Activated T-helper 1 cell treated with anti-CD3 and anti-CD28 coated beads, Interleukin-12 subunit alpha, Interleukin-12 subunit beta, Interleukin-2, Interleukin-4 antibody, amounts not matched to agents 30 ng/mL and 10 ng/mL and 1 ng/mL, durations not matched to agents 14 hours and 24 hours and 36 hours (primary cell): ENCODE data around the gene PHACTR4. TPM values are rescaled to one million over a fixed set of nuclear protein-coding genes. Genes with fewer than 3 reads are reported as not detected.
"Not testable (repeated sequence)": the region's sequence is repeated elsewhere in the genome, so short reads cannot be mapped to it uniquely, and the experiment has no call there.

Source experiments
- DNase-seq: peaks from one replicate; pipeline ENCODE4 v3.0.0; 2021; ENCODE audit warnings: low spot score
- H3K27ac Mint-ChIP-seq: one replicate; pipeline ENCODE4 v1.8.0; 2021; ENCODE audit warnings: mild to moderate bottlenecking, mixed read lengths
- H3K27me3 Mint-ChIP-seq: one replicate; pipeline ENCODE4 v1.8.0; 2022; ENCODE audit warnings: mild to moderate bottlenecking, moderate library complexity, mixed read lengths; ENCODE audit not compliant: insufficient read depth
- H3K36me3 Mint-ChIP-seq: one replicate; pipeline ENCODE4 v1.8.0; 2021; ENCODE audit warnings: low read depth, mixed read lengths
- H3K4me1 Mint-ChIP-seq: one replicate; pipeline ENCODE4 v1.8.0; 2021; ENCODE audit warnings: low read depth, mixed read lengths
- H3K4me3 Mint-ChIP-seq: one replicate; pipeline ENCODE4 v1.8.0; 2021; ENCODE audit warnings: mild to moderate bottlenecking, moderate library complexity, mixed read lengths
- H3K9me3 Mint-ChIP-seq: one replicate; pipeline ENCODE4 v1.8.0; 2021; ENCODE audit warnings: mixed read lengths
- intact Hi-C: fragments of 100-400 bp; cut with micrococcal nuclease; formaldehyde crosslinking; loops from one replicate; pipeline ENCODE4 v1.15.1; 2024
- total RNA-seq: library from RNA; stranded (reverse); gene quantifications from 2 replicates; pipeline ENCODE4 v1.2.3, GENCODE V29; 2022

The PHACTR4 gene
- total RNA-seq, 1 donor from 2014 or later = 28.9 TPM

DNA sequence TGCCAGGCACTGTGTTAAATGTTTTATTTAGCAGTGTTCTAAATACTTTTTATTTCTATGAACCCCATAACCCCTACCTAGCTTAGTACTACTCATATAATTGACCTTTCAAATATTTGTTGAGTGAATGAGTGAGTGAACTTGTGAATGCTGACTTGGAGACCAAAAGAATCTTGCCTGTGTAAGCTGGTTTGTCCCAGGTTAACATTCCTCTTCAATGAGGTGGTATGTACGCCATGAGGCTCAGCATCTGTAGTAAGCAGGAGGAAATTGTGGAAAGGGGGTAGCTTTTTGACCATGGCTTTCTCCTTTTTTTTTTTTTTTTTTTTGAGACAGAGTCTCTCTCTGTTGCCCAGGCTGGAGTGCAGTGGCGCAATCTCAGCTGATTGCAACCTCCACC lies 26.1 kb upstream of the PHACTR4 start:
- Mint-ChIP-seq H3K27ac (no peak overlapping the region), H3K4me3 (no peak overlapping the region), H3K36me3 (no peaks in the 10 kb centered on the region), H3K9me3 (no peaks in the 10 kb centered on the region), H3K4me1 (peaks cover 10% of the 10 kb centered on the region), H3K27me3 (no peaks in the 10 kb centered on the region)
- intact Hi-C loops = no loop called here
- no peak for DNase-seq

DNA sequence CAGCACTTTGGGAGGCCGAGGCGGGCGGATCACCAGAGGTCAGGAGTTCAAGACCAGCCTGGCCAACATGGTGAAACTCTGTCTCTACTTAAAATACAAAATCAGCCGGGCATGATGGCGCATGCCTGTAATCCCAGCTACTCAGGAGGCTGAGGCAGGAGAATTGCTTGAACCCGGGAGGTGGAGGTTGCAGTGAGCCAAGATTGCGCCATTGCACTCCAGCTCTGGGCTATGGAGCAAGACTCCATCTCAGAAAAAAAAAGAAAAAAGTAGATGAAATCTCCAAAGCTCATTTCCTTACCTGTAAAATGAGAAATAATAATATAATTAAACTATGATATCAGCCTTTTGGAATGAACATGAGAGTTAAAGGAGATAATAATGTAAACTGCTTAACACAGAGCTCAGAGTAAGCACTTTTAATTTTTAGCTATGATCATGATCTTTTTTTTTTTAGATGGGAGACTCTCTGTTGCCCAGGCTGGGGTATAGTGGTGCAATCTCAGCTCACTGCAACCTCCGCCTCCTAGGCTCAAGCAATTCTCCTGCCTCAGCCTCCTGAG lies 16.2 kb upstream of the PHACTR4 start:
- DNase-seq, intact Hi-C loops, H3K27me3 Mint-ChIP-seq, H3K4me1 Mint-ChIP-seq, H3K27ac Mint-ChIP-seq, H3K36me3 Mint-ChIP-seq, H3K9me3 Mint-ChIP-seq, H3K4me3 Mint-ChIP-seq: not testable (repeated sequence)

DNA sequence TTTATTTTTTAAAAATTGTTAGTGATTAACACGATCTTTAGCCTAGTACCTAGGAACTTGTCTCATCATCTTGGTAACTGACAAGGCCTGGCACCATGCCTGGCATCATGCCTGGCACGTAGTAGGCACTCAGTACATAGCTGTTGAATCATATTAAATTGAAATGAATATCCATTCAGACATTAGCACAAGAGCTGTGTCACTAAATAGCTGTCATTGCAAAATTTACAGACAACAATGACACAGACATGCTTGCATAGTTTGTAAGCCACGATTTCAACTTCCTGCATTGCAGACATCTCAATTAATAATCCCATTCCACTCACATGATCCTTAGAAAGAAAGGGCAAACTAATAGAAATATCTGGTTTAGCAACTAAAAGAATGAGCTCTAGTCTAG lies 15.4 kb upstream of the PHACTR4 start:
- Mint-ChIP-seq H3K9me3 (no peaks in the 10 kb centered on the region), H3K27ac (no peak overlapping the region), H3K36me3 (no peaks in the 10 kb centered on the region), H3K4me1 (no peaks in the 10 kb centered on the region), H3K4me3 (no peak overlapping the region), H3K27me3 (no peaks in the 10 kb centered on the region)
- intact Hi-C loops = no loop called here
- DNase-seq = no peak

DNA sequence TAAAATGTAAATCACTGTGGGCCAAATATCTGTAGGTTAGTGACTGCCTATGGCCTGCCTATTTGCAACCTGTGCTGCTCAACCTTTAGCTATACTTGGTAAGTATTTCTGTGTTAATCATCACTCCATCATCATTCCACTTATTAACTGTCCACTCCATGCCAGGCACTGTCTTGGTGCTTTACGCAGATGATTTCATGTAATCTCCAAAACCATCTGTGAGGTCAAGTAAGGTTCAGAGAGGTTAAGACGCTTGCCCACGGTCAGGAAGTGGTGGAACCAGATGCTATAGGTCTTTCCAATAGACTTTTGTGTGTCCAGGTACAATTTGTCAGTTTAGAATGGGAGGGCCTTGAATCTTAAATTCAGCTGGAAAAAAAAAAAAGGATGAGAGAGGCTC lies 10.8 kb upstream of the PHACTR4 start:
- no peaks in the 10 kb centered on the region for H3K4me1 Mint-ChIP-seq
- H3K9me3 Mint-ChIP-seq = no peaks in the 10 kb centered on the region
- H3K36me3 Mint-ChIP-seq = no peaks in the 10 kb centered on the region
- H3K27ac Mint-ChIP-seq = no peak overlapping the region
- DNase-seq = no peak
- intact Hi-C loops = loop anchor here (1.0 to 2.0 kb wide), 5 partner anchors 110 to 518 kb away; partner anchors contain the start of gene TRNAU1AP
- H3K27me3 Mint-ChIP-seq = peaks cover 3% of the 10 kb centered on the region
- no peak overlapping the region for H3K4me3 Mint-ChIP-seq

DNA sequence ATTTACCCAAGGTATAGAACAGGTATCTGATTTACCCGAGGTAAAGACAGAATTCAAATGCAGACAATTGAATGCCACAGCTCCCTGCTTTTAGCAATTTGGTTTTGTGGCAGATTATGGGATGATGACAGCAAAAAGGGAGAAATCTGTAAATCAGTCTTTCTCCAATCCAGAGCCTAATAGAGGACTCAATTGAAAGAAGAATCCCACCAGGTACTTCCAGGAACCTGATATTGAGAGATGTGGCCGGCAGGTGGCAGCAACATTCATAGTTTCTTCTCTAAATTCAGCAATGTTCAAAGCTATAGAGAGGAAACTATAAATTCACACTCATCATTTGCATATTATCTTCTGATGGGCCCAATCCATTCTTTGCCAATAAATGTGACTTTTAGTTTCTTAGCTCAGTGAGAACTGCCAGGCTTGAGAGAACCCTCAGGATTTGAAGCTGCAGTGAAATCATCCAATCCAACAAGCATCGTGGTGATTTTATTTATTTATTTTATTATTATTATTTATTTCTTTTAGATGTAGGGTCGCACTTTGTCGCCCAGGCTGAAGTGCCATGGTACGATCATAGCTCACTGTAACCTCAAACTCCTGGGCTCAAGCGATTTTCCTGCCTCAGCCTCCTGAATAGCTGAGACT lies 9.8 kb upstream of the PHACTR4 start:
- no peak overlapping the region for H3K27ac Mint-ChIP-seq
- H3K4me1 Mint-ChIP-seq = no peaks in the 10 kb centered on the region

DNA sequence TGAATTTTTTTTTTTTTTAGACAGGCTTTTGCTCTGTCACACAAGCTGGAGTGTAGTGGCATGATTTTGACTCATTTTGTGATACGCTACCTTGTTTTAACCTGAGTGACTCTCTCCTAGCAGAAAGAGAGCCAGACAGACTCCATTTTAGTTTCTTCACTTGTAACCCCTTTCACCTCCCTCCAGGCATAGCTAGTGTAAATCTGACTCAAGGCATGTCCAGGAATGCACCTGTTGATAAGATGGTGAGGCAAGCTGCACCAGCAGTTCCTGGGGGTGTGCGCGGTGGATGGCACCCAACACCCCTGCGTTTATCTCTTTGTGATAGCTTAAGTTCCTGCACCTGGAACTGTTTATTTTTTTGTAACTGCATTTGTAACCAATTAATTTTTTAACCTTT lies 4.7 kb upstream of the PHACTR4 start:
- Mint-ChIP-seq H3K36me3 (no peaks in the 10 kb centered on the region), H3K4me3 (no peak overlapping the region), H3K27ac (no peak overlapping the region), H3K4me1 (peaks cover 14% of the 10 kb centered on the region), H3K9me3 (no peaks in the 10 kb centered on the region), H3K27me3 (peaks cover 6% of the 10 kb centered on the region)
- no peak for DNase-seq
- intact Hi-C loops = loop anchor here (5.0 kb wide), 2 partner anchors 87 to 217 kb away; no protein-coding TSS in a partner anchor

More for the DNA sequence above, 9.8 kb upstream of the PHACTR4 start:
- Mint-ChIP-seq H3K36me3 (no peaks in the 10 kb centered on the region), H3K4me3 (no peak overlapping the region), H3K9me3 (no peaks in the 10 kb centered on the region), H3K27me3 (peaks cover 3% of the 10 kb centered on the region)
- DNase-seq = peak; percentile 50
- intact Hi-C loops = loop anchor here (1.0 to 2.0 kb wide), 5 partner anchors 111 to 517 kb away; partner anchors contain the start of gene TRNAU1AP

DNA sequence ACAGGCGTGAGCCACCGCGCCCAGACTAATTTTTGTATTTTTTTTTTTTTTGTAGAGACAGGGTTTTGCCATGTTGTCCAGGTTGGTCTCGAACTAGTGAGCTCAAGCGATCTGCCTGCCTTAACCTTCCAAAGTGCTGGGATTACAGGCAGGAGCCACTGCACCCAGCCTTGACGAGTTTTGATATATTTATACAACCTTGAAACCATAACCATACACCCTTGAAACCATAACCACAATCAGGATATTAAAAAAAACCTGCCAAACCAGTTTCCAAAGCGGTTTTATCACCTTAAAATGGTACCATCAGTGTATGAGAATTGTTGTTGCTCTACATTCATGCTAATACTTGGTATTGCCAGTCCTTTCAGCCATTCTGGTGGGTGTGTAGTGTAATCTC lies 3.7 kb upstream of the PHACTR4 start:
- H3K27ac Mint-ChIP-seq = no peak overlapping the region
- intact Hi-C loops = loop anchor here (5.0 kb wide), 2 partner anchors 86 to 216 kb away; no protein-coding TSS in a partner anchor
- peaks cover 20% of the 10 kb centered on the region for H3K4me1 Mint-ChIP-seq
- peaks cover 6% of the 10 kb centered on the region for H3K27me3 Mint-ChIP-seq
- no peak for DNase-seq
- H3K9me3 Mint-ChIP-seq = no peaks in the 10 kb centered on the region
- H3K36me3 Mint-ChIP-seq = no peaks in the 10 kb centered on the region
- no peak overlapping the region for H3K4me3 Mint-ChIP-seq

DNA sequence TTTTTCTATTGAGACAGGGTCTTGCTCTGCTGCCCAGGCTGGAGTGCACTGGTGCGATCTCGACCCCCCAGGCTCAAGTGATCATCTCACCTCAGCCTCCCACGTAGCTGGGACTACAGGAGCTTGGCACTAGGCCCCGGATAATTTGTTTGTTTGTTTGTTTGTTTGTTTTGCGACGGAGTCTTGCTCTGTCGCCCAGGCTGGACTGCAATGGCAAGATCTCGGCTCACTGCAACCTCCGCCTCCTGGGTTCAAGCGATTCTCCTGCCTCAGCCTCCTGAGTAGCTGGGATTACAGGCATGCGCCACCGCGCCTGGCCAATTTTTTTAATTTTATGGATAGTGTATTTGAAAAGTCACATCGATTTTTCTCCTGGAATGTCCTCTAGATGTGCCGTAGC lies 932 bp upstream of the PHACTR4 start:
- DNase-seq, H3K27me3 Mint-ChIP-seq, H3K9me3 Mint-ChIP-seq, H3K36me3 Mint-ChIP-seq: not testable (repeated sequence)
- H3K4me3 Mint-ChIP-seq = peak overlapping the region; percentile 91
- intact Hi-C loops = loop anchor here (1.0 to 5.0 kb wide), 7 partner anchors 40 to 214 kb away; partner anchors contain the start of gene SESN2
- peak overlapping the region; percentile 95 for H3K27ac Mint-ChIP-seq
- H3K4me1 Mint-ChIP-seq = peaks cover 27% of the 10 kb centered on the region

DNA sequence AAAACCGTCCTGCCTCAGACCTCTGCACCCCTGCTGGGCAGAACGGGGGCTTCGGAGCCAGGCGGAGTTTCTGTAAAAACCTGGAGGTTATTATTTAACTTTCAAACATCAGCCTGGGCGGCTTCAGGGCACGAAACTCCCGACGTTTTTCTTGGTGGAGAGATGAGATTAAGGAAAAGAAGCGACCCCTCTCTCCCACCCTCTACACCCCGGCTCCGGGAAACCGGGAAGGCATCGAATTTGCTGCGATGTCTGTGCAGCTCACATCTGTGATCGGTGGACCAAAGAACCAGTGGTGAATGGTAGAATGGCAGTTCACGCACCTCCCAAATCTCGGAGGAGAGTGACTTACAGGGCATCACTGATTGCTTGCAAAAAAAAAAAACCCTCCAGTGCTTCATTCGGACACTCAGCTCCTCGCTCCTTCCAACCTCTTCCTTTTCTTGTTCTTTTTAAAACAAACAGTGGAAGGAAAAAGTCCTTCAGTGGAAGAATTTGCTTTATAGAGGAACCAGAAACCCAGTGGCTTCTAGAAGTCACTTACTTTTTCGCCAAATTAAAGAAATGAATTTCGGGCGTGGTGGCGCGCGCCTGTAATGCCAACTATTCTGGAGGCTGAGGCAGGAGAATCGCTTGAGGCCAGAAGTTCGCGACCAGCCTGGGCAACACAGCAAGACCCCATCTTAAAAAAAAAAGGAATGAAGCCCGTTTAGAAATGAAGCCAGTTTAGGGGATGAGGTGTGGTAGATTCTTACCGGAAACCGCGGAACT lies 884 bp downstream of the PHACTR4 start:
- H3K9me3 Mint-ChIP-seq = no peaks in the 10 kb centered on the region
- intact Hi-C loops = loop anchor here (1.0 kb wide), 1 partner anchor 273 kb away; the partner anchor contains the start of gene TAF12
- H3K36me3 Mint-ChIP-seq = no peaks in the 10 kb centered on the region
- peaks cover 40% of the 10 kb centered on the region for H3K4me1 Mint-ChIP-seq
- peak overlapping the region; percentile 91 for H3K4me3 Mint-ChIP-seq
- H3K27me3 Mint-ChIP-seq = peaks cover under 1% of the 10 kb centered on the region
- peak; percentile 15 for DNase-seq
- peak overlapping the region; percentile 89 for H3K27ac Mint-ChIP-seq

DNA sequence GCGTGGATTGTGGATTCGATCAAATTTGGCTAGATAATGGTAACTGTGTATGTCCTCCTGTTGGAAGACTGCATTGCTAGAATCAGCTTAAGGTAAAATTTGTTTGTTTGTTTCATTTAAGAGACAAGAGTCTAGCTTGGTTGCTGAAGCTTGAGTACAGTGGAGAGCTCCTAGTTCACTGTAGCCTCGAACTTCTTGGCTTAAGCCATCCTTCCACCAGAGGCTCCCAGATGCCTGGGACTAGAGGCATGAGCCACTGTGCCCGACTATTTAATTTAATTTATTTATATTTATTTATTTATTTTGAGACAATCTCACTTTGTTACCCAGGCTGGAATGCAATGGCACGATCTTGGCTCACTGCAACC lies 1.5 kb downstream of the PHACTR4 start:
- H3K36me3 Mint-ChIP-seq = no peaks in the 10 kb centered on the region
- DNase-seq = no peak
- H3K27ac Mint-ChIP-seq = no peak overlapping the region
- intact Hi-C loops = no loop called here
- no peaks in the 10 kb centered on the region for H3K27me3 Mint-ChIP-seq
- H3K4me1 Mint-ChIP-seq = peaks cover 38% of the 10 kb centered on the region
- H3K9me3 Mint-ChIP-seq = no peaks in the 10 kb centered on the region
- H3K4me3 Mint-ChIP-seq = peak overlapping the region; percentile 91

DNA sequence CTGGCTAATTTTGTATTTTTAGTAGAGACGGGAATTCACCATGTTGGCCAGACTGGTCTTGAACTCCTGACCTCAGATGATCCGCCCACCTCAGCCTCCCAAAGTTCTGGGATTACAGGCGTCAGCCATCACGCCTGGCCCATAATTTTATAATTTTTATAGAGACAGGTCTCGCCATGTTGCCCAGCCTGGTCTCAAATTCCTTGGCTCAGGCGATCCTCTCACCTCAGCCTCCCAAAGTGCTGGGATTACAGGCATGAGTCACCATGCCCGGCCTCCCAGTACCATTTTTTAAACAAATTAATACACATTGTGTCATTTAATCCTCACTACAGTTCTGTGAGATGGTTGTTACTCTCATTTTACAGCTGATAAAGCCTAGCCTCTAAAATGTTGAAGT lies 3.9 kb downstream of the PHACTR4 start:
- H3K27ac Mint-ChIP-seq, DNase-seq: not testable (repeated sequence)
- peaks cover 34% of the 10 kb centered on the region for H3K4me1 Mint-ChIP-seq

DNA sequence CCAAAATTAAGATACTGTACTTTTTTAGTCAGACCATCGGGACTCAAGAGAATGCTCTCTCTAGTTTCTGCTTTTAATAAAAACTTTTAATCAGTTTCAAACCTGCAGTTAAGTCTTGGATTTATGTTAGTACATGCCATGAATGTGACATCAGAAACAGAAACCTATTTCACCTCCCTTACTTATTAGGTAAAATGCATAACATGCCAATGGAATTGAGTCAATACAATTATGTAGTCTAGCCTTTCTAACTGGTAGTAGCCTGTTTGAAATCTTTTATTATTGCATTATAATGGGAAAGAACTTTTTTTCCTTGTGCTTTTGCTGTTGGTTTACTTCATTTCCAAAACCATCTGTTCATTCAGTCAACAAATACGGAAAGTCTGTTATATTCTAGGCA lies 4.8 kb downstream of the PHACTR4 start:
- Mint-ChIP-seq H3K27ac (no peak overlapping the region), H3K36me3 (peaks cover 2% of the 10 kb centered on the region), H3K4me3 (no peak overlapping the region), H3K9me3 (no peaks in the 10 kb centered on the region), H3K4me1 (peaks cover 28% of the 10 kb centered on the region), H3K27me3 (no peaks in the 10 kb centered on the region)
- no peak for DNase-seq
- intact Hi-C loops = no loop called here

More for the DNA sequence above, 3.9 kb downstream of the PHACTR4 start:
- H3K36me3 Mint-ChIP-seq, H3K27me3 Mint-ChIP-seq, intact Hi-C loops, H3K9me3 Mint-ChIP-seq, H3K4me3 Mint-ChIP-seq: not testable (repeated sequence)

DNA sequence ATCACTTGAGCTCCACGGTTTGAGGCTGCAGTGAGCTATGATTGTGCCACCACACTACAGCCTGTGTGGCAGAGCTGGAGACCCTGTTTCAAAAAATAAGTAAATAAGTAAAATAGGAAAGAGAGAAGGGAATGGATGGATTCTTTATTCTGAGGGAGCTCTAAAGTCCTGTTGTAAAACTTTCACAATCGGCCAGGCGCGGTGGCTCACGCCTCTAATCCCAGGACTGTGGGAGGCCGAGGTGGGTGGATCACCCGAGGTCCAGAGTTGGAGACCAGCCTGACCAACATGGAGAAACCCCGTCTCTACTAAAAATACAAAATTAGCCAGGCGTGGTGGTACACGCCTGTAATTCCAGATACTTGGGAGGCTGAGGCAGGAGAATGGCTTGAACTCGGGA lies 6.1 kb downstream of the PHACTR4 start:
- intact Hi-C loops, H3K4me3 Mint-ChIP-seq, H3K27ac Mint-ChIP-seq, H3K9me3 Mint-ChIP-seq, H3K27me3 Mint-ChIP-seq, DNase-seq, H3K36me3 Mint-ChIP-seq: not testable (repeated sequence)
- H3K4me1 Mint-ChIP-seq = peaks cover 22% of the 10 kb centered on the region
